Prostate gland (tissue), 2 donors: ENCODE measurements around the gene IMPACT. TPM values are rescaled to one million over a fixed set of nuclear protein-coding genes. Genes with fewer than 3 reads are reported as not detected.

Experiments used
- DNase-seq: peaks from one replicate; pipeline ENCODE4 v3.0.0-alpha.2; 2019; ENCODE audit warnings: low spot score
- H3K27ac ChIP-seq, 2 donors: fragments of 200-600 bp; sonication (generic); 2 replicates each; pipeline ENCODE4 v1.5.1; 2017 to 2019
- H3K27me3 ChIP-seq: fragments of 200-600 bp; sonication (generic); replicated peaks from 2 replicates; pipeline ENCODE4 v1.5.1; 2019; ENCODE audit not compliant: insufficient read depth
- H3K36me3 ChIP-seq, 2 donors: fragments of 200-600 bp; sonication (generic); 1 replicate in 1 of 2; 2 replicates in 1 of 2; pipeline versions ENCODE4 v1.5.1 to v1.8.1; 2017 to 2019
- H3K4me1 ChIP-seq: fragments of 200-600 bp; sonication (generic); replicated peaks from 2 replicates; pipeline ENCODE4 v1.5.1; 2019
- H3K4me3 ChIP-seq, 2 donors: fragments of 200-600 bp; sonication (generic); 2 replicates each; pipeline ENCODE4 v1.5.1; 2017 to 2019
- H3K9me3 ChIP-seq: fragments of 200-600 bp; sonication (generic); 2 replicates; pipeline ENCODE4 v1.5.1; 2017
- POLR2A ChIP-seq: fragments of 450-650 bp; IDR thresholded peaks from one replicate; pipeline ENCODE4 v1.6.1; 2016; ENCODE audit warnings: antibody characterized with exemption, mild to moderate bottlenecking
- POLR2AphosphoS5 ChIP-seq: sonication (generic); formaldehyde crosslinking; IDR thresholded peaks from one replicate; pipeline ENCODE4 v1.6.1; 2017; ENCODE audit warnings: antibody characterized with exemption
- WGBS: methylation state at CpG from one replicate; pipeline ENCODE4 v1.1.5; 2018; 5-methylcytosine and 5-hydroxymethylcytosine counted together
- intact Hi-C: fragments of 100-400 bp; cut with DNase I; formaldehyde crosslinking; loops from one replicate; pipeline ENCODE4 v1.14.2; 2022
- total RNA-seq, 2 donors: library from RNA; depleted of rRNA; stranded (reverse); fragments of >200 nt; gene quantifications; one replicate each; pipeline ENCODE4 v1.1.0, GENCODE V29; 2016
- TF ChIP-seq, protein P1 (sequence below), 4 experiments: fragments of 200-600 bp in 2 of 4; fragments of 450-650 bp in 2 of 4; sonication (generic) in 2 of 4; IDR thresholded peaks; 1 replicate in 3 of 4; 2 replicates in 1 of 4; pipeline ENCODE4 v1.5.1; 2016 to 2019; ENCODE audit warnings: antibody characterized with exemption in 4 of 4, mild to moderate bottlenecking in 2 of 4, moderate library complexity in 2 of 4

The IMPACT gene
- total RNA-seq, 2 donors from 2014 or later = 24.8 to 46.7 TPM

DNA sequence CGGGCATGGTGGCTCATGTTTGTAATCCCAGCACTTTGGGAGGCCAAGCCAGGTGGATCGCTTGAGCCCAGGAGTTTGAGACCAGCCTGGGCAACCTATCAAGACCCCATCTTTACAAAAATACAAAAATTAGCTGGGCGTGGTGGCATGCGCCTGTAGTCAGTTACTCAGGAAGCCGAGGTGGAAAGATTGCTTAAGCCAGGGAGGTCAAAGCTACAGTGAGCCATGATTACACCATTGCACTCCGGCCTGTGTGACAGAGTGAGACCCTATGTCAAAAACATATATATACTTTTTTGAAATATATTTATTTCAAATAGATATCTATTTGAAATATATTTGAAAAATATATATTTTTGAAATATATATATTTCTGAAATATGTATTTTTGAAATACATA, 39.8 kb upstream of the IMPACT start:
- H3K27ac ChIP-seq = no peak overlapping the region
- no peak for DNase-seq
- intact Hi-C loops = no loop called here

DNA sequence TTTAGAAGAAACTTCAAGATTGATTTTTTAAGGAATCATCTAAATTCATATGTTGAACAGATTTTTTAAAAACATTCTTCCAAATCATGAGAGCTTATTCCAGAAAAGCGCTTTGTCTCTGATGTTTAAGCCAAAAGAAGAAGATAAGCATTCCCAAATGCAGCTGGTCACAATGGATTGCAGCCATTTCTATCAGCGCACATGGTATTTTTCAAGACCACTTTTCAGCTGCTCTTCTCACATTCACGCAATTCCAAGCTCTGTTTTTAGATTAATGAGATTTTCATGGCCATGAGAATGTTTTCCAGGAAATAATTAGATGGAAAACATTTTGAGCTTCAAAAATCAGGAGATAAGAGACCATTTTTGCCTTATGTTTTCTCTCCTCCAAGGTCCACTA, 37.5 kb upstream of the IMPACT start:
- H3K27ac ChIP-seq = no peak overlapping the region
- no peaks in the 10 kb centered on the region for H3K4me1 ChIP-seq
- 79% methylated on average over 3 of the region's 3 CpGs for WGBS
- H3K9me3 ChIP-seq = no peaks in the 10 kb centered on the region
- TF ChIP-seq, protein P1, sequence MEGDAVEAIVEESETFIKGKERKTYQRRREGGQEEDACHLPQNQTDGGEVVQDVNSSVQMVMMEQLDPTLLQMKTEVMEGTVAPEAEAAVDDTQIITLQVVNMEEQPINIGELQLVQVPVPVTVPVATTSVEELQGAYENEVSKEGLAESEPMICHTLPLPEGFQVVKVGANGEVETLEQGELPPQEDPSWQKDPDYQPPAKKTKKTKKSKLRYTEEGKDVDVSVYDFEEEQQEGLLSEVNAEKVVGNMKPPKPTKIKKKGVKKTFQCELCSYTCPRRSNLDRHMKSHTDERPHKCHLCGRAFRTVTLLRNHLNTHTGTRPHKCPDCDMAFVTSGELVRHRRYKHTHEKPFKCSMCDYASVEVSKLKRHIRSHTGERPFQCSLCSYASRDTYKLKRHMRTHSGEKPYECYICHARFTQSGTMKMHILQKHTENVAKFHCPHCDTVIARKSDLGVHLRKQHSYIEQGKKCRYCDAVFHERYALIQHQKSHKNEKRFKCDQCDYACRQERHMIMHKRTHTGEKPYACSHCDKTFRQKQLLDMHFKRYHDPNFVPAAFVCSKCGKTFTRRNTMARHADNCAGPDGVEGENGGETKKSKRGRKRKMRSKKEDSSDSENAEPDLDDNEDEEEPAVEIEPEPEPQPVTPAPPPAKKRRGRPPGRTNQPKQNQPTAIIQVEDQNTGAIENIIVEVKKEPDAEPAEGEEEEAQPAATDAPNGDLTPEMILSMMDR (IDR thresholded peaks at IDR 0.05) = no peak
- TF ChIP-seq POLR2AphosphoS5 = no peak
- no peak for TF ChIP-seq POLR2A
- H3K27me3 ChIP-seq = no peaks in the 10 kb centered on the region
- no peak overlapping the region for H3K4me3 ChIP-seq
- H3K36me3 ChIP-seq = no peaks in the 10 kb centered on the region
- intact Hi-C loops = no loop called here
- no peak for DNase-seq

More for the DNA sequence above, 39.8 kb upstream of the IMPACT start:
- no peaks in the 10 kb centered on the region for H3K27me3 ChIP-seq
- 88% methylated on average over 6 of the region's 6 CpGs for WGBS
- H3K4me1 ChIP-seq = no peaks in the 10 kb centered on the region
- TF ChIP-seq POLR2A = no peak
- no peaks in the 10 kb centered on the region for H3K36me3 ChIP-seq
- H3K4me3 ChIP-seq = no peak overlapping the region
- H3K9me3 ChIP-seq = no peaks in the 10 kb centered on the region

DNA sequence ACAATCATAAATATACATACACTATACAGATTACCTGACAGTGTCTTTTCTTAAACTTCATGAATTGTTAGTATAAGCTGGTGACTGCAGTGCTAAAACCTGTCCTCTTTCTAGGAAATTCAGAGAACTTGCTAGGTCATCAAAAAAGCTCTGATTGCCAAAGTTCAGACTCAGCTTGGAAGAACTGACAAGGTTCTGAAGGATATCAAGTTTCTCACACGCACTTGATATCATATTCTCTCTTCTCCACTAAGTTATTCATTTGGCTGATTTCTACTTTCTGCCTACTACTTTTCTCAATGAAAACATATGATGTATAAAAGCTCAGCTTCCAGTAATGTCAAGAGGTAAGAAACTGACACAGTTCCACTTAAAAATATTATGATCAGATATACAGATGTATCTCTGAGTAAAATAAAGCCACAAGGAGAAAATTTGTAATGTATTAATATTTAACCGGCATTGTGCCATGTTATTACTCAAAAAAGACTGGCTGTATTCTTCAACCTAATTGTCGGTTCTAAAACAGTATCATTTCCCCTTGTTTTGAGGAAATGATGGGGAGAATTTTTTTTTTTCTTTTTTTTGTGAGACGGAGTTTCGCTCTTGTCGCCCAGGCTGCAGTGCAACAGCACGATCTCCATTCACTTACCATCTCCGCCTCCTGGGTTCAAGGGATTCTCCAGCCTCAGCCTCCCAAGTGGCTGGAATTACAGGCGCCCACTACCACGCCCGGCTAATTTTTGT, 31.2 kb upstream of the IMPACT start:
- WGBS = 88% methylated on average over 11 of the region's 11 CpGs
- no peak for TF ChIP-seq POLR2A
- Histone ChIP-seq H3K27ac (no peak overlapping the region), H3K36me3 (no peaks in the 10 kb centered on the region), H3K4me3 (no peak overlapping the region), H3K4me1 (no peaks in the 10 kb centered on the region), H3K9me3 (no peaks in the 10 kb centered on the region), H3K27me3 (no peaks in the 10 kb centered on the region)
- DNase-seq = no peak
- intact Hi-C loops = no loop called here

DNA sequence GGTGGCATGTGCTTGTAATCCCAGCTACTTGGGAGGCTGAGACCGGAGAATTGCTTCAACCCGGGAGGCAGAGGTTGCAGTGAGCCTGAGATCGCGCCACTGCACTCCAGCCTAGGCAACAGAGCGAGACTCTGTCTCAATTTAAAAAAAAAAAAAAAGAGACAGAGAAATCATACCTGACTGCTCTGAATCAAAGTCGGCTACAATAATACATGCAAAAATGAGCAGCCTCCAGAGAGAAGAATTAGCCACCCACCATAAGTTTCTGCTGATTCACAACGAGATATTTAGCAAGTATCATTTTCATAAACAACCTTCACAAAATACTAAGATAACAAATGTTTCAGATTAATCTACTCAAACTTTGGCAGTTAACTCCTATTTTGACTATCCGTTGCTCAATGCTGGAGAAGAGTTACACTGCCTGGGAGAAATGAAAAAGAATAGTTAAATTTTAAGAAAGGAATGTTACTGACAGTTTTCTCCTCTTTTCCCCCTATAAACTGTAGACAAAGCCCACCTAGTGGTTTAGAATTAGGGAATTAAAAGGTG, 30.3 kb upstream of the IMPACT start:
- H3K4me3 ChIP-seq = no peak overlapping the region
- no peaks in the 10 kb centered on the region for H3K36me3 ChIP-seq
- no peak for DNase-seq
- 85% methylated on average over 8 of the region's 8 CpGs for WGBS
- TF ChIP-seq, protein P1 (IDR thresholded peaks at IDR 0.05) = no peak
- no peak for TF ChIP-seq POLR2AphosphoS5
- no peak for TF ChIP-seq POLR2A
- intact Hi-C loops = no loop called here
- no peaks in the 10 kb centered on the region for H3K4me1 ChIP-seq
- H3K27ac ChIP-seq = no peak overlapping the region
- no peaks in the 10 kb centered on the region for H3K9me3 ChIP-seq
- no peaks in the 10 kb centered on the region for H3K27me3 ChIP-seq

DNA sequence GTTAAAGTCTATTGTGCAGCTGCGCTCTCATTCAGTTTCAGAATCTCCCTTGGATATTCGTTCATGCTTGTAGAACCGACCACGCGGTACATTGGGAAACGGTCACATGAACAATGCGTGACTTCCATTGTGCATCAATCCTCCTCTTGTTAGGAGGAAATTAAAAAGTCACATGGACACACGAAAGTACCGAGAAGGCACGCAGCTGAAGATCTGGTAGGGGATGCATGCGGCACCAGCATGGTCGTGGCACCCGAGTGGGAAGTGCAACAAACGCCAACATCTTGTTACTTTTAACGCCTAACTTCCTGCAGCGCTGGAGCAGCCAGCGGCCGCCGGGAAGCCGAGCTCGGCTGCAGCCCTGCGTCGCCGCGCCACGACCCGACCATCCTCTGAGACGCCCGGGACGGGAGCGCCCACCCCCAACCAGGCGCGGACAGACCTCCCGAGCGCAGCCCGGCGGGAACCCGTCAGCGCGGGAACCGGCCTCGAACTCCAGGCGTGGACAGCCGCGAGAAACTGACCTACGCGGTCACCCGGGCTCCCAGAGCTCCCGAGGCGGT, 29.3 kb upstream of the IMPACT start:
- H3K27ac ChIP-seq = peak overlapping the region; percentile 73 to 77
- H3K9me3 ChIP-seq = no peaks in the 10 kb centered on the region
- peak; percentile 67 for DNase-seq
- under 1% methylated on average over 42 of the region's 50 CpGs for WGBS
- no peaks in the 10 kb centered on the region for H3K4me1 ChIP-seq
- H3K27me3 ChIP-seq = no peaks in the 10 kb centered on the region
- peak; percentile 78 for TF ChIP-seq POLR2AphosphoS5
- TF ChIP-seq, protein P1 (IDR thresholded peaks at IDR 0.05) = no peak
- intact Hi-C loops = no loop called here
- H3K4me3 ChIP-seq = peak overlapping the region; percentile 73
- no peaks in the 10 kb centered on the region for H3K36me3 ChIP-seq
